Ishikawa (cell line): ENCODE measurements around the gene TMEM242.

Experiments used
- CEBPB ChIP-seq: IDR thresholded peaks from 2 replicates; pipeline ENCODE4 v1.6.1; 2012
- MAX ChIP-seq: IDR thresholded peaks from 2 replicates; pipeline ENCODE4 v1.6.1; 2012
- TAF1 ChIP-seq: IDR thresholded peaks from 2 replicates; pipeline ENCODE4 v1.6.1; 2012; ENCODE audit warnings: low read depth, mild to moderate bottlenecking
- TCF12 ChIP-seq: IDR thresholded peaks from 2 replicates; pipeline ENCODE4 v1.6.1; 2012; ENCODE audit warnings: low read depth
- USF1 ChIP-seq: IDR thresholded peaks from 2 replicates; pipeline ENCODE4 v1.6.1; 2012
- TF ChIP-seq, protein P1 (sequence below): IDR thresholded peaks from 2 replicates; pipeline ENCODE4 v1.6.1; 2012; ENCODE audit warnings: low read depth, mild to moderate bottlenecking

The TMEM242 gene

GRCh38 chr6:157239671-157240058 is 83.7 kb downstream of the TMEM242 start:
- TF ChIP-seq TAF1 (no peak), TCF12 (no peak), CEBPB (no peak), MAX (no peak), USF1 (no peak)
- TF ChIP-seq, protein P1, sequence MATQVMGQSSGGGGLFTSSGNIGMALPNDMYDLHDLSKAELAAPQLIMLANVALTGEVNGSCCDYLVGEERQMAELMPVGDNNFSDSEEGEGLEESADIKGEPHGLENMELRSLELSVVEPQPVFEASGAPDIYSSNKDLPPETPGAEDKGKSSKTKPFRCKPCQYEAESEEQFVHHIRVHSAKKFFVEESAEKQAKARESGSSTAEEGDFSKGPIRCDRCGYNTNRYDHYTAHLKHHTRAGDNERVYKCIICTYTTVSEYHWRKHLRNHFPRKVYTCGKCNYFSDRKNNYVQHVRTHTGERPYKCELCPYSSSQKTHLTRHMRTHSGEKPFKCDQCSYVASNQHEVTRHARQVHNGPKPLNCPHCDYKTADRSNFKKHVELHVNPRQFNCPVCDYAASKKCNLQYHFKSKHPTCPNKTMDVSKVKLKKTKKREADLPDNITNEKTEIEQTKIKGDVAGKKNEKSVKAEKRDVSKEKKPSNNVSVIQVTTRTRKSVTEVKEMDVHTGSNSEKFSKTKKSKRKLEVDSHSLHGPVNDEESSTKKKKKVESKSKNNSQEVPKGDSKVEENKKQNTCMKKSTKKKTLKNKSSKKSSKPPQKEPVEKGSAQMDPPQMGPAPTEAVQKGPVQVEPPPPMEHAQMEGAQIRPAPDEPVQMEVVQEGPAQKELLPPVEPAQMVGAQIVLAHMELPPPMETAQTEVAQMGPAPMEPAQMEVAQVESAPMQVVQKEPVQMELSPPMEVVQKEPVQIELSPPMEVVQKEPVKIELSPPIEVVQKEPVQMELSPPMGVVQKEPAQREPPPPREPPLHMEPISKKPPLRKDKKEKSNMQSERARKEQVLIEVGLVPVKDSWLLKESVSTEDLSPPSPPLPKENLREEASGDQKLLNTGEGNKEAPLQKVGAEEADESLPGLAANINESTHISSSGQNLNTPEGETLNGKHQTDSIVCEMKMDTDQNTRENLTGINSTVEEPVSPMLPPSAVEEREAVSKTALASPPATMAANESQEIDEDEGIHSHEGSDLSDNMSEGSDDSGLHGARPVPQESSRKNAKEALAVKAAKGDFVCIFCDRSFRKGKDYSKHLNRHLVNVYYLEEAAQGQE, result no peak
